ENCODE measurements around the gene EPB41L4A. TPM values are rescaled to one million over a fixed set of nuclear protein-coding genes. Genes with fewer than 3 reads are reported as not detected.

The EPB41L4A gene
- total RNA-seq, 4 donors from 2014 or later = 9.1 to 16.2 (median 14.1) TPM

DNA sequence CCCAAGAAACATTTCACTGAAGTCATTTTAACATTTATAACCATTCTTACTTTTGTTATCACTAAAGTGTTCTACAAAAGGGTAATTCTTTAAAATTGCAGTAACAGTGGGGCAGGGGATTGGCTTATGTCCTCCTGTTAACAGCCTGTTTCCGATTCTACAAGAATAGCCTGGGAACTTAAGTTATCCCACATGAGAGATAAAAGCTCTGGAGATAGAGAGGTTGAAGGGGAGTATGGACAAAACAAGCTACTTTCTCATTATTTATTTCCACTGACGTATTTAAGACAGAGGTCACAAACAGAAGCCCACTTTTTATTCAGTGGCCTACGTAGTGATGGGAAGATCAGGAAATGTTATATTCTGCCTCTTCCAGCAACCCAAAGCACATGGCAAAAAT lies 98.7 kb downstream of the EPB41L4A start:
- 89 to 92% methylated on average over 3 of the region's 3 CpGs for WGBS, 2 donors
- DNase-seq (ENCODE audit: low spot score in 2 of 2) = no peak
- no peak overlapping the region for H3K4me3 ChIP-seq (ENCODE audit: low read depth, poor library complexity, severe bottlenecking)
- no peak for TF ChIP-seq POLR2A (IDR thresholded peaks at IDR 0.05)
- TF ChIP-seq, protein P1, sequence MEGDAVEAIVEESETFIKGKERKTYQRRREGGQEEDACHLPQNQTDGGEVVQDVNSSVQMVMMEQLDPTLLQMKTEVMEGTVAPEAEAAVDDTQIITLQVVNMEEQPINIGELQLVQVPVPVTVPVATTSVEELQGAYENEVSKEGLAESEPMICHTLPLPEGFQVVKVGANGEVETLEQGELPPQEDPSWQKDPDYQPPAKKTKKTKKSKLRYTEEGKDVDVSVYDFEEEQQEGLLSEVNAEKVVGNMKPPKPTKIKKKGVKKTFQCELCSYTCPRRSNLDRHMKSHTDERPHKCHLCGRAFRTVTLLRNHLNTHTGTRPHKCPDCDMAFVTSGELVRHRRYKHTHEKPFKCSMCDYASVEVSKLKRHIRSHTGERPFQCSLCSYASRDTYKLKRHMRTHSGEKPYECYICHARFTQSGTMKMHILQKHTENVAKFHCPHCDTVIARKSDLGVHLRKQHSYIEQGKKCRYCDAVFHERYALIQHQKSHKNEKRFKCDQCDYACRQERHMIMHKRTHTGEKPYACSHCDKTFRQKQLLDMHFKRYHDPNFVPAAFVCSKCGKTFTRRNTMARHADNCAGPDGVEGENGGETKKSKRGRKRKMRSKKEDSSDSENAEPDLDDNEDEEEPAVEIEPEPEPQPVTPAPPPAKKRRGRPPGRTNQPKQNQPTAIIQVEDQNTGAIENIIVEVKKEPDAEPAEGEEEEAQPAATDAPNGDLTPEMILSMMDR (IDR thresholded peaks at IDR 0.05) = no peak
- intact Hi-C loops (cut with DNase I; ENCODE audit: low total_unique reads) = no loop called here

DNA sequence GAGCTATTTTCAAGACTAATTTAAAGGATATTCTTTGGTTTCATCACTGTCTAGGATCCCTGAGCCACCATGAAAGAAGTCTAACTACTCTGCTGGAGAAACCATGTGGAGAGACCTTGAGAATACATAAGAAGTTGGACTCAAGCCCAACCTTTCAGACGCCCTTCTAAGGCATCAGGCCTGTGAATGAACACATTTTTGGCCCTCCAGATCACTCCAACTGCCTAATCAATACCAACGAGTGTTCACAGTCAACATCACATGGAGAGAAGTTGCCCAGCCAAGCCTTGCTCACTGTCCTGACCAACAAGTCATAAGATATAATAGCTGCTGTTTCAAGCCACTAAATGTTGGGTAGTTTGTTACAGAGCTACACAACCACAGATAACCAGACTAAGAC lies 100.7 kb downstream of the EPB41L4A start:
- intact Hi-C loops (cut with DNase I; ENCODE audit: low total_unique reads) = no loop called here
- no peak for DNase-seq (ENCODE audit: low spot score in 2 of 2)
- H3K4me3 ChIP-seq (ENCODE audit: low read depth, poor library complexity, severe bottlenecking) = no peak overlapping the region
- TF ChIP-seq, protein P1 (IDR thresholded peaks at IDR 0.05) = no peak
- no peak for TF ChIP-seq POLR2A (IDR thresholded peaks at IDR 0.05)
- WGBS, 2 donors = 51 to 63% methylated on average over 2 of the region's 2 CpGs

DNA sequence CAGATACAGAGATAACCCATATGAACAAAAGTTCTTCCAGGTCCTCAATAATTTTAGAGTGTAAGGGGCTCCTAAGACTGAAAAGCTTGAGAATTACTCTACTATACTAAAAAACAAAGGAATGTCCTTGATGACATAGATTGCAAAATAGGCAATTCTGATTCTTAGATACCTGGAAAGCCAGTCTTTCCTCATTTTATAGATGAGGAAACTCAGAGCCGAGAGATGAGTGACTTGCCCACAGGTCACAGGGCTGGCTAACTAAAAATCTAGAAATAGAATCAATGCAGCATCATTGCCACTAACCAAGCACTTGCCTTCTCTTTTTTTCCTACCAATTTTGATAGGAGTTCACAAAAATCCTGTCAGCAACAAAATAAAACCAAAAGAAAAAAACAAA lies 101.2 kb downstream of the EPB41L4A start:
- intact Hi-C loops (cut with DNase I; ENCODE audit: low total_unique reads) = no loop called here
- H3K4me3 ChIP-seq (ENCODE audit: low read depth, poor library complexity, severe bottlenecking) = no peak overlapping the region
- DNase-seq (ENCODE audit: low spot score in 2 of 2) = no peak
- WGBS, 2 donors = 71 to 77% methylated on average over 1 of the region's 1 CpG
- TF ChIP-seq, protein P1 (IDR thresholded peaks at IDR 0.05) = no peak
- TF ChIP-seq POLR2A (IDR thresholded peaks at IDR 0.05) = no peak

DNA sequence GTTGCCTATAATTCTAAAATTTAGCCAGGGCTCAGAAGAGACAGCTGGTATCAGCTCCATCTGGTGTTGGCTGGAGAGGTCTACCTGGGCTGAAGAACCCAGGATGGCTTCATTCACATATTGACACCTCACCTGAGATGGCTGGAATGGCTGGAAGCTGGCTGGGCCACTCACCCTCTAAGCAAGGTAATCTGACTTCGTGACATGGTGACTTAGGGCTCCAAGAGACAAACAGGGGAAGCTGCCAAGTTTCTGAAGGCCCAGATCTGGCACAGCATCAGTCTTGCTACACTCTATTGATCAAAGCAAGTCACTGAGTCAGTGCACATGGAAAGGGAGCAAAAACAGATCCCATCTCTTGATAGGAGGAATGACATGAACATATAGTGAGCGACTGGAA lies 102.3 kb downstream of the EPB41L4A start:
- no peak for TF ChIP-seq POLR2A (IDR thresholded peaks at IDR 0.05)
- TF ChIP-seq, protein P1 (IDR thresholded peaks at IDR 0.05) = no peak
- intact Hi-C loops (cut with DNase I; ENCODE audit: low total_unique reads) = no loop called here
- 65 to 70% methylated on average over 2 of the region's 2 CpGs for WGBS, 2 donors
- DNase-seq (ENCODE audit: low spot score in 2 of 2) = no peak
- H3K4me3 ChIP-seq (ENCODE audit: low read depth, poor library complexity, severe bottlenecking) = no peak overlapping the region

DNA sequence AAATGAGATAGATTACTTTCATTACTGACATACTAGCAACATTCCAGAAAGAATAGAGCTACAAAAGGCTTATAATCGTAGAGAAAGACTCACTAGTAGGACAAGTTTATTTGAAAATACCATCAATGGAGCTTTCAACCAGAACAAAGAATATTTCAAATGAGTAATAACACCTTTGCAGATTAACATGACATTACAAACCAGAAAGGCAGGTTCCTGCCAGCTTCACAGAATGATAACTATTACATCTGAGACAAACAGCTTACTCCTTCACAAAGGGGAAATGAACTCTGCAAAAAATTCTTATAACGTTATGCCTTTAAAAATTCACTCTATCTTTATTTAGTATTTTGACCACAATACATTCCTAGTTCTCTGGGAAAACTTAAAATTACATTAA lies 103.1 kb downstream of the EPB41L4A start:
- 38 to 47% methylated on average over 2 of the region's 2 CpGs for WGBS, 2 donors
- intact Hi-C loops (cut with DNase I; ENCODE audit: low total_unique reads) = no loop called here
- H3K4me3 ChIP-seq (ENCODE audit: low read depth, poor library complexity, severe bottlenecking) = no peak overlapping the region
- TF ChIP-seq, protein P1 (IDR thresholded peaks at IDR 0.05) = no peak
- TF ChIP-seq POLR2A (IDR thresholded peaks at IDR 0.05) = no peak
- DNase-seq (ENCODE audit: low spot score in 2 of 2) = no peak

Data from lower leg skin (tissue), 4 donors.